Measurements from ENCODE around the gene FAM76B. TPM values are rescaled to one million over a fixed set of nuclear protein-coding genes. Genes with fewer than 3 reads are reported as not detected.

Gene FAM76B
- total and polyA plus RNA-seq, 2 of the 13 experiments (the other 11 are each of a cell fraction or from before 2014, with no cell fraction given) = 20.2 to 24.2 TPM

DNA sequence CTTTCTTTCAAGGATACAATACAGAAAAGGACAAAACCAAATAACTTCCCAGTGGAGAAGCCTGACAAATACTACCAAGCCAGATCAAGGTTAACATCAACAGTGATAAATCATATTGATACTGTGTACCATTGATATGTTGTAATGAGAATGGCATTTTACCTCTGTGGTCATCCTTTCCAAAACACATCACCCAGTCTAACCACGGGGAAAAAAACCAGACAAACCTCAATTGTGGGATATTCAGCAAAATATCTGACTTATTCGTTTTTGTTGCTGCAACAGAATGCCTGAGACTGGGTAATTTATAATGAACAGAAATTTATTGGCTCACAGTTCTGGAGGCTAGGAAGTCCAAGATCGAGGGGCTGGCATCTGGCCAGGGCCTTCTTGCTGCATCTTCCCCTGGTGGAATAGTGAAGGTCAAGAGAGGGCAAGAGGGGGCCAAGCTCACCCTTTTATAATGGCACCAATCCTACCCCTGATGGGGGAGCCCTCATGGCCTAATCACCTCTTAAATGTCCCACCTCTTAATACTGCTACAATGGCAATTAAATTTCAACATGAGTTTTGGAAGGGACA, 66.1 kb downstream of the FAM76B start:
- BruUV-seq (replicated peaks) = no TSS peak
- intact Hi-C loops (cut with micrococcal nuclease; ENCODE audit: unreplicated experiment) (no loop called here), in situ Hi-C loops (cut with HindIII; ENCODE audit: extremely low pct_ligation_motif_present, low pct_unique_long_range_greater_than_20kb) (no loop called here)
- DNase-seq (ENCODE audit: low spot score) (no peak), ATAC-seq (no peak), FAIRE-seq (no peak)
- H3K79me2 ChIP-seq (ENCODE audit: insufficient read depth, low read length) = no peaks in the 10 kb centered on the region
- WGBS (ENCODE audit: low lambda C conversion rate) = 16% methylated on average over 3 of the region's 3 CpGs
- TF ChIP-seq ZNF563 (CRISPR knock-in tag; IDR thresholded peaks at IDR 0.05) (no peak), REST (IDR thresholded peaks at IDR 0.05; ENCODE audit: borderline replicate concordance in 1 of 2, low read depth in 1 of 2, low read length in 2 of 2) (no peak), RORA (CRISPR knock-in tag; IDR thresholded peaks at IDR 0.05) (no peak), RBAK (CRISPR knock-in tag; IDR thresholded peaks at IDR 0.05) (no peak), POLR2A (IDR thresholded peaks at IDR 0.05; ENCODE audit: insufficient read depth in 1 of 2, low read depth in 2 of 2, low read length in 2 of 2) (no peak), GATA4 (IDR thresholded peaks at IDR 0.05; ENCODE audit: borderline replicate concordance, low read depth) (no peak), ZMYM2 (CRISPR knock-in tag; IDR thresholded peaks at IDR 0.05) (no peak)
- no peak overlapping the region for H3K9ac ChIP-seq (ENCODE audit: insufficient read depth, low read depth, low read length)
- H3K36me3 ChIP-seq (replicated peaks in 1 of 2; ENCODE audit: control insufficient read depth in 1 of 2, insufficient read depth in 2 of 2, low read length in 2 of 2) = no peaks in the 10 kb centered on the region
- no peak overlapping the region for H3K4me2 ChIP-seq (ENCODE audit: low read depth, low read length)
- no peaks in the 10 kb centered on the region for H3K9me3 ChIP-seq (ENCODE audit: low read length)
- no peak overlapping the region for H3K4me3 ChIP-seq (replicated peaks in 1 of 3; ENCODE audit: insufficient read depth in 1 of 3, low read depth in 2 of 3, low read length in 3 of 3)
- ChIA-PET CTCF (ENCODE audit: low intra/inter-chr PET ratio, low total read pairs) (no interaction called here), POLR2A (no interaction called here)
- H4K20me1 ChIP-seq (ENCODE audit: insufficient read depth, low read length) = no peaks in the 10 kb centered on the region
- H3K27me3 ChIP-seq (ENCODE audit: control insufficient read depth in 1 of 2, insufficient read depth in 2 of 2, low read length in 2 of 2) = no peaks in the 10 kb centered on the region; a peak in 1 of 5 replicates
- no peak overlapping the region for H3K27ac ChIP-seq (ENCODE audit: extremely low read length, insufficient read depth, low read length)
- no peak overlapping the region for H2AFZ ChIP-seq (ENCODE audit: low read length)
- no peaks in the 10 kb centered on the region for H3K4me1 ChIP-seq (ENCODE audit: insufficient read depth, low read length)
